Trophoblast cell (in vitro differentiated cells and primary cell): ENCODE results near the gene PRXL2B.

Source experiments
- DNase-seq, 2 donors: peaks; one replicate each; pipeline ENCODE4 v3.0.0-alpha.2; 2016
- H2AFZ ChIP-seq: 2 replicates; pipeline ENCODE4 v1.6.1; 2013; ENCODE audit warnings: low read length, moderate library complexity, mild to moderate bottlenecking; ENCODE audit not compliant: insufficient read depth, poor library complexity
- H2AK5ac ChIP-seq: 2 replicates; pipeline ENCODE4 v1.6.1; 2013; ENCODE audit warnings: mild to moderate bottlenecking, low read length
- H2BK120ac ChIP-seq: 2 replicates; pipeline ENCODE4 v1.6.1; 2013; ENCODE audit warnings: low read length, mild to moderate bottlenecking, moderate library complexity; ENCODE audit not compliant: insufficient read depth, poor library complexity
- H2BK12ac ChIP-seq: 2 replicates; pipeline ENCODE4 v1.6.1; 2013; ENCODE audit warnings: mild to moderate bottlenecking, low read length, moderate library complexity
- H2BK5ac ChIP-seq: 2 replicates; pipeline ENCODE4 v1.6.1; 2013; ENCODE audit warnings: low read length, low read depth, moderate library complexity, mild to moderate bottlenecking; ENCODE audit not compliant: poor library complexity
- H3K14ac ChIP-seq: 2 replicates; pipeline ENCODE4 v1.6.1; 2013; ENCODE audit warnings: mild to moderate bottlenecking, low read length
- H3K18ac ChIP-seq: 2 replicates; pipeline ENCODE4 v1.6.1; 2013; ENCODE audit warnings: mild to moderate bottlenecking, low read length
- H3K23ac ChIP-seq: 2 replicates; pipeline ENCODE4 v1.6.1; 2013; ENCODE audit warnings: low read length
- H3K27ac ChIP-seq: 2 replicates; pipeline ENCODE4 v1.5.1; 2013; ENCODE audit warnings: low read depth, mild to moderate bottlenecking, inconsistent platforms, low read length, moderate library complexity
- H3K27me3 ChIP-seq: 2 replicates; pipeline ENCODE4 v1.6.1; 2013; ENCODE audit warnings: inconsistent platforms, mild to moderate bottlenecking, low read length, moderate library complexity; ENCODE audit not compliant: insufficient read depth
- H3K36me3 ChIP-seq, 2 experiments: 1 replicate in 1 of 2; 2 replicates in 1 of 2; pipeline ENCODE4 v1.6.1; 2013; ENCODE audit warnings: low read length in 2 of 2, mild to moderate bottlenecking in 2 of 2, moderate library complexity in 1 of 2; ENCODE audit not compliant: insufficient read depth in 2 of 2, control insufficient read depth in 1 of 2
- H3K4ac ChIP-seq: 2 replicates; pipeline ENCODE4 v1.6.1; 2013; ENCODE audit warnings: low read depth, mild to moderate bottlenecking, low read length, moderate library complexity
- H3K4me1 ChIP-seq, 2 experiments: 1 replicate in 1 of 2; 2 replicates in 1 of 2; pipeline ENCODE4 v1.6.1; 2013; ENCODE audit warnings: low read length in 2 of 2, mild to moderate bottlenecking in 2 of 2, moderate library complexity in 1 of 2; ENCODE audit not compliant: insufficient read depth in 2 of 2, control insufficient read depth in 1 of 2
- H3K4me2 ChIP-seq: 2 replicates; pipeline ENCODE4 v1.6.1; 2013; ENCODE audit warnings: inconsistent platforms, mild to moderate bottlenecking, low read length, moderate library complexity
- H3K4me3 ChIP-seq: 2 replicates; pipeline ENCODE4 v1.5.1; 2013; ENCODE audit warnings: mild to moderate bottlenecking, low read depth, low read length, inconsistent platforms
- H3K79me1 ChIP-seq: one replicate; pipeline ENCODE4 v1.6.1; 2013; ENCODE audit warnings: low read length
- H3K79me2 ChIP-seq: 2 replicates; pipeline ENCODE4 v1.6.1; 2013; ENCODE audit warnings: low read length, mild to moderate bottlenecking; ENCODE audit not compliant: control insufficient read depth, insufficient read depth, poor library complexity
- H3K9ac ChIP-seq: 2 replicates; pipeline ENCODE4 v1.6.1; 2013; ENCODE audit warnings: mild to moderate bottlenecking, low read length
- H3K9me3 ChIP-seq: 2 replicates; pipeline ENCODE4 v1.6.1; 2013; ENCODE audit warnings: low read depth, mild to moderate bottlenecking, control low read depth, inconsistent platforms, low read length; ENCODE audit not compliant: insufficient read depth
- H4K12ac ChIP-seq: 2 replicates; pipeline ENCODE4 v1.6.1; 2013; ENCODE audit warnings: low read depth, mild to moderate bottlenecking, low read length, moderate library complexity
- H4K8ac ChIP-seq: 2 replicates; pipeline ENCODE4 v1.6.1; 2013; ENCODE audit warnings: low read depth, mild to moderate bottlenecking, low read length, moderate library complexity
- H4K91ac ChIP-seq: one replicate; pipeline ENCODE4 v1.6.1; 2013; ENCODE audit warnings: low read depth, mild to moderate bottlenecking, low read length, moderate library complexity
- WGBS: extraction: QIAGEN DNeasy Blood & Tissue Kit; methylation state at CpG from one replicate; pipeline ENCODE4 v1.1.7; 2013; ENCODE audit warnings: missing lambda C conversion rate; ENCODE audit not compliant: insufficient read length, insufficient coverage; ENCODE audit errors: extremely low coverage; 5-methylcytosine and 5-hydroxymethylcytosine counted together

Gene PRXL2B

DNA sequence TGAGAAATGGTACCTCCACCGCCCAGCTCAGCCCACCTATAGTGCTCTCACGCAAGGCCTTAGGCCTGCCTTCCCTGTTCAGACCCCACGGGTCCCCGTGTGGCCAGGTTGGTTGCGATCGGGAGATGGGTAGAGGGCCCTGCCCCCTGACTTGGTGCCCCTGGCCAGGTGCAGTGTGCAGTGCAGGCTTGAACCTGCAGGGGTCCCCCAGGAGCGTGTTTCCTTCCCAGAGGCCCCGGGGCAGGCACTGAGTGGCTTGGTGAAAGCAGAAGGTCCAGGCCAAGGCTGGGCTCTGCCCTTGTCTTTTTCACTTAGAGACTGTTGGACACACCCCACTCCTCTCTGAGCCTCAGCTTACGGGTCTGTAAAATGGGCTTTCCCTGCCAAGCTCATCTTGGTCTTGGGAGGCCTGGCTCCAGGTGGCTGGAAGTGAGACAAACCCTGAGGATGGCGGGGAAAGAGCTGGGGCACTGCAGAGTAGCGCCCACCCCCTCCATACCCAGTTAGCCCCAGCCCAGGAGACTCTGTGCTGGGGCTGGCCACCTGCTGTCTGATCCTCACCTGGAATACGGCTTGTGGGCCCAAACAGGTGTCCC lies 47.2 kb upstream of the PRXL2B start:
- H3K9me3 ChIP-seq, result no peaks in the 10 kb centered on the region
- H4K91ac ChIP-seq, result no peak overlapping the region

DNA sequence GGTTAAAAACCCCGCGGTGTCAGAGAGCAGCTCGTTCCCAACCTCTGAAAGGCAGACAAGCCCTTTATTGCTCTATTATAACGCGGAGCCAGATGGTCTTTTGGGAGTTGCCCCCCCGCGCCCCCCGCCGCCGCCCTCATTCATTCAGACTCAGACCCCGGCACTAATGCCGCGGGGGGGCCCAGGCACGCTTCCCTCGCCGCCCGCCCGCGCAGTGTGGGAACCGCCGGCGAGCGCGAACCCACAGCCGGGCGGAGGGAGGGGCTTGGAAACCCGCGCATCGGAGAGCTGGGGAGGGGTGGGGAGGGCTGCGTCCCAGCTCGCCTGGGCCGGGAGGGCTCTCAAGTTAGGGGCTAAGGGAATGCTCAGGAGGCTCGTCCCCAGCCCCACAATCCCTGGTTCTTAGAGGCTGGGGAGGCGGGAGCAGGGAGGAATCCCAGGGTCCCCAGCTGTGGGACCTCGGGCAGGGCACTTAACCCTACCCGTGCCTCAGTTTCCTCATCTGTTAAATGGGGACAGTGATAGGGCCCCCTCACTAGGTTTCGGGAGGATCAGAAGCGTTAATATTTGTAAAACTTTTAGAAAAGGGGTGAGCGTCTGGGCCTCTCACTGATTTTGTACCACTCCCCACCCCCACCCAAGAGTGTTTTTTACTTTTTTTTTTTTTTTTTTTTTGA lies 45.6 kb upstream of the PRXL2B start:
- Histone ChIP-seq H3K27me3 (peaks cover 4% of the 10 kb centered on the region), H3K4ac (no peak overlapping the region), H4K91ac (no peak overlapping the region), H4K8ac (no peak overlapping the region), H3K18ac (no peak overlapping the region), H4K12ac (no peak overlapping the region), H2BK12ac (no peak overlapping the region), H2BK120ac (no peak overlapping the region), H3K9ac (no peak overlapping the region), H3K4me2 (no peak overlapping the region), H3K4me1 (peaks cover 2 to 6% of the 10 kb centered on the region in 2 experiments), H3K9me3 (no peaks in the 10 kb centered on the region), H3K23ac (no peak overlapping the region), H3K27ac (no peak overlapping the region), H3K14ac (no peak overlapping the region), H2AK5ac (no peak overlapping the region), H3K79me1 (peaks cover 2% of the 10 kb centered on the region), H2AFZ (no peak overlapping the region), H2BK5ac (no peak overlapping the region), H3K79me2 (no peaks in the 10 kb centered on the region), H3K36me3 (no peaks in the 10 kb centered on the region), H3K4me3 (no peak overlapping the region)
- no CpG with 5 or more reads among the region's 39 CpGs for WGBS
- no peak for DNase-seq

More for the DNA sequence above, 47.2 kb upstream of the PRXL2B start:
- no peak overlapping the region for H3K4me2 ChIP-seq
- no peaks in the 10 kb centered on the region for H3K79me2 ChIP-seq
- no peak overlapping the region for H3K4ac ChIP-seq
- no peak overlapping the region for H3K18ac ChIP-seq
- no peak overlapping the region for H3K9ac ChIP-seq
- no peak overlapping the region for H3K4me3 ChIP-seq
- H3K79me1 ChIP-seq, result no peaks in the 10 kb centered on the region
- no peak overlapping the region for H4K12ac ChIP-seq
- H2BK5ac ChIP-seq, result no peak overlapping the region
- H2BK12ac ChIP-seq, result no peak overlapping the region
- H3K4me1 ChIP-seq, result peaks cover 9 to 10% of the 10 kb centered on the region in 2 experiments
- H3K23ac ChIP-seq, result no peak overlapping the region
- WGBS, result no CpG with 5 or more reads among the region's 12 CpGs
- no peak overlapping the region for H3K14ac ChIP-seq
- H2AK5ac ChIP-seq, result no peak overlapping the region
- no peaks in the 10 kb centered on the region for H3K36me3 ChIP-seq
- H2AFZ ChIP-seq, result no peak overlapping the region
- peaks cover 4% of the 10 kb centered on the region for H3K27me3 ChIP-seq
- no peak overlapping the region for H4K8ac ChIP-seq
- peak in 1 of 2 donors; percentile 17 for DNase-seq
- no peak overlapping the region for H2BK120ac ChIP-seq
- H3K27ac ChIP-seq, result no peak overlapping the region

DNA sequence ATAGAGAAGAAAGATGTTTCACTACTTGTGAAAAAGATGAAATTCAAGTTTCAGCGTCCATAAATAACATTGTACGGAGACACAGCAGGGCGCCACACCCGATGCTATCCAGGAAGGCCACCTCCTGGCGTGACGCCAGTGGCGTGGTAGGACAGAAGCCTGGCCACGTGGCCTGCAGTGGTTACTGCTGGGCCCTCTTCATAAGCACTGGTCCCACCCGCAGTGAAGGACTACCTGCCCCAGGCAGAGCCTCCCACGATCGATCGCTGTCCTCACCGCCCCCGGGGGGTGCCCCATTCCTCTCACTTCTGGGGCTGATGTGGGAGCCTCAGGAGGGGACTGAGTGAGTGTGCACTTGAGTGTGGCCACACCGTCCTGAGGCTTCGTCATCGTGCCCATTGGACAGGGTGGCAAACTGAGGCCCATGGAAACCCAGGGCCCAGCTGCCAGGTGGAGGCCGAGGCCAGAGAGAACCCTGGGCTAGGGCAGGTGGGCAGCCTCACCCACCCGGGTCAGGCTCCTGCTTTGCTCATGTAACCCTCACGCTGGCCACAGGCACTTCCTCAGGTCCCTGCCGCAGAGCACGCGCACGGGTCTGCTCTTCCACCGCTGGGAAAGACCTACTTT lies 44.8 kb upstream of the PRXL2B start:
- peak in 1 of 2 donors; percentile 44 for DNase-seq
- Histone ChIP-seq H4K8ac (no peak overlapping the region), H3K14ac (no peak overlapping the region), H4K91ac (no peak overlapping the region), H3K23ac (no peak overlapping the region), H2BK120ac (no peak overlapping the region), H2BK12ac (no peak overlapping the region), H3K9ac (no peak overlapping the region), H3K4me2 (no peak overlapping the region), H3K79me1 (peaks cover 7% of the 10 kb centered on the region), H3K18ac (no peak overlapping the region), H3K9me3 (no peaks in the 10 kb centered on the region), H3K4me3 (no peak overlapping the region), H3K36me3 (no peaks in the 10 kb centered on the region), H3K79me2 (no peaks in the 10 kb centered on the region), H2AK5ac (no peak overlapping the region), H3K4me1 (peaks cover 6 to 11% of the 10 kb centered on the region in 2 experiments), H3K4ac (no peak overlapping the region), H3K27me3 (peaks cover 4% of the 10 kb centered on the region), H2AFZ (no peak overlapping the region), H2BK5ac (no peak overlapping the region), H4K12ac (no peak overlapping the region), H3K27ac (no peak overlapping the region)
- no CpG with 5 or more reads among the region's 25 CpGs for WGBS

DNA sequence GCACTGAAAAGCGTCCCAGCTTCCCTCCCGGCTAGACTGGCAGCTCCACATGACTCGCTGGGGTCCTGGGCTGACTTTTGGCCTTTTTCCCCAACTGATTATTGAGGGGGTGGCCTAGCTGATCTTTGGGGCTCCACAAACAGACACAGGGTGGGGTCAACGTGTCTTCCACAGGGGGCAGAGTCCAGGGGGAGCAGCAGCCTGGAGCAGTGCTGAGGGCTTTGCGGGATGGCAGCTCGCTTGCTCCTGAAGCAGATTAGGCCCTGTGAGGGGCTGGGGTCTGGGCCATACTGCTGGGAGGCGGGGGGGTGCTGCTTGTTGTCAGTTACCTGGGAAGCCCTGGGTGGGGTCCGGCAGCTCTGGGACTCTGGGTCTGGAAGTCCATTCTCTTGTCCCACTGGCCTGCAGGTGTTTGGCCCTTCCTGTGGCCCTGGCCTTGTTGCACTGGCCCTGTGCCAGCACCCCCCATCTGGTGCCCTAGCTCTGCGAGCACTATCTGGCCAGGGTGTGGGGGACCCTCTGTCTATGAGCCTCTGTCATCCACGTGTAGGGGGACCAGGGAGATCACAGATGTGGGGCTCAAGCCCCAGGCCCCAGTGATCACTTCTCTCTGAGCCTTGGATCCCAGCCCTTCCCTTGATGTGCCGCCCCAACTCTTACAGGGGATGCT lies 44.2 kb upstream of the PRXL2B start:
- Histone ChIP-seq H2AFZ (no peak overlapping the region), H2AK5ac (no peak overlapping the region), H2BK120ac (no peak overlapping the region), H4K8ac (no peak overlapping the region), H3K4me1 (peaks cover 13 to 17% of the 10 kb centered on the region in 2 experiments), H3K79me1 (peaks cover 8% of the 10 kb centered on the region), H2BK5ac (no peak overlapping the region), H3K9ac (no peak overlapping the region), H3K27ac (no peak overlapping the region), H3K4me3 (no peak overlapping the region), H3K14ac (no peak overlapping the region), H3K23ac (no peak overlapping the region), H2BK12ac (no peak overlapping the region), H3K36me3 (no peaks in the 10 kb centered on the region), H3K18ac (no peak overlapping the region), H3K79me2 (no peaks in the 10 kb centered on the region), H4K12ac (no peak overlapping the region), H4K91ac (no peak overlapping the region), H3K27me3 (peaks cover 4% of the 10 kb centered on the region), H3K4ac (no peak overlapping the region), H3K9me3 (no peaks in the 10 kb centered on the region), H3K4me2 (no peak overlapping the region)
- DNase-seq, result no peak
- WGBS, result no CpG with 5 or more reads among the region's 11 CpGs
